Fibroblast of lung (primary cell): ENCODE measurements around the gene GPR152.

Experiments
- CTCF ChIP-seq, 2 donors: IDR thresholded peaks in 1 of 2; conservative IDR thresholded peaks in 1 of 2; 1 replicate in 1 of 2; 2 replicates in 1 of 2; pipeline ENCODE4 v1.5.1; 2011 to 2012; ENCODE audit warnings: low read length in 2 of 2, control low read depth in 1 of 2, inconsistent platforms in 1 of 2, low read depth in 1 of 2, mild to moderate bottlenecking in 1 of 2
- EZH2 ChIP-seq: IDR thresholded peaks from 2 replicates; pipeline ENCODE4 v1.5.1; 2012; ENCODE audit warnings: low read length, control low read depth, mild to moderate bottlenecking; ENCODE audit errors: missing control alignments

DNA sequence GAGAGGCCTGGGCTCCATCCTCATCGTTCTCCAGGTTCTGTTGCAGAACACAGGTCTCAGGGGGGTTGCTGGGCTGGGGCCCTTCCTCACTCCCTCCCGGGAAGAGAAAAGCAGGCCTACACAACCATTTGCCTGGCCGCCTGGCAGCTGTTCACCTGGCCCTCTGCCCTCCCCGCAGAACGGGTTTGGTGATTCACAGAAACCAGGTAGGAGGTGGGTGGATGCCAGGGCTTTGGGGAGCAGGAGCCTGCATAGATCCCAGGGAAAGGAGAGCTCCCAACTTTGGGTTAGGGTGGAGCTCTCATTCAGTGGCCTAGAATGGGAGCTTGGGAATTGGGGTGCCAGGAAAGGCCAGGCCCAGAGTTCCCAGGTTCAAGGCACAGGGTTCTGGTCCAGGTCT is 15.5 kb upstream of the GPR152 start:
- TF ChIP-seq CTCF (conservative IDR thresholded peaks at IDR 0.05 in 1 of 2, IDR thresholded peaks at IDR 0.05 in 1 of 2; ENCODE audit: low read depth in 1 of 2, low read length in 2 of 2) (no peak), EZH2 (no peak)
